ENCODE results near the gene PKP4. TPM values are rescaled to one million over a fixed set of nuclear protein-coding genes. Genes with fewer than 3 reads are reported as not detected.

Gene PKP4
- total and polyA plus RNA-seq, 7 donors, result 6.8 to 23.8 (median 18.0) TPM

DNA sequence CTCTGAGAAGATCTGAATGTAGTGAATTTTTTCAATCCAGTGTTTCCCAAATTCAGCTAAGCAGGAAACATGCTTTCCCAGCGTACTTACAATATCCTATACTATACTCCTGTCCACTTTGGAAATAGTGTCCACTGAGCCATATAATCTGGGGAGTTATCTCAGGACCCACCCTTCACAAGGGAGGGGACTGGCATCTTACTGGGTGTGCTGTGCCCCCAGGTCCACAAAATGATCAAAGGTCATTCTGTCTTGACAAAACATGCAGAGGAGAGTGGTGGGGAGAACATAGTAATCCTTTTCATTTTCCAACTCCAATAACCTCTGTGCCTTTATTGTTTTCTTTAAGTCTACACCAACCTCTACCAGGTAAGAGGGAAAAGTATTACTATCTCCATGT, 258.6 kb downstream of the PKP4 start:
- Histone ChIP-seq H3K27ac (peak overlapping the region; percentile 36), H3K27me3 (ENCODE audit: insufficient read depth in 3 of 3, low read length in 2 of 3) (no peaks in the 10 kb centered on the region), H3K9me3 (no peaks in the 10 kb centered on the region), H3K36me3 (ENCODE audit: insufficient read depth in 1 of 2, low read depth in 1 of 2) (no peaks in the 10 kb centered on the region), H3K4me1 (no peaks in the 10 kb centered on the region), H3K4me3 (no peak overlapping the region)
- ATAC-seq, result no peak
- intact Hi-C loops (cut with DNase I), result no loop called here
- TF ChIP-seq CTCF (IDR thresholded peaks at IDR 0.05), result no peak
- WGBS, 3 donors, result 90 to 97% (median 92%) methylated on average over 1 of the region's 1 CpG
- DNase-seq, result no peak

DNA sequence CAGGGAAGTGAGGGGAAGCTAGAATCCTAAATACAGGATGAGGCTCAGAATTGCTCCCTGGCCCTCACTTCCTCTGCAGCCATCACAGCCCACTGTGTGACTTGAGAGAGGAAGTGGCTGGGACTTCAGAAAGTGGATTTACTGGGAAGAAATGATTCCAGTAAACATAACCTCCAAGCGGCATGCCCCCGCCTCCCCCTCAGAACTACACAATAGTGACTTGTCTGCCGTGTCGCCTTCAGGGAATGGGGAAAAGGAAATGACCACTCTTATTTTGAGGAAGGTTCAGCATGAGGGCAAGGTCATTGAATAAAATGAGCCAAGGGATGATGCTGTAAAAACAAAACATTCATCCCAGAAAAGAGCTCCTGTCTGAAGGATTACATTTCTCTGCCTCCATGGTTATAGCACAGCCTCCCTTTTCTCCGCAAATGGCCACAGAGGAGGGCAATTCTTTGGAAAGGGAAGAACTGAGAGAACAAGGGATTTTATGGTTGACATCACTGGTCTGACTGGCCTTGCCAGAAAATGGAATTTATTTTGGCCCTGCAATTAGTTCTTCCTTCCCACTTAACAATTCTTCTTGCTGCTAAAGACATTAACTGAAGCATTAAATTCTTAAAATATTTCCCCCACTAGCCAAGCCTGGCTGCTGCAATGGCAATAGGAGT, 259.5 kb downstream of the PKP4 start:
- TF ChIP-seq CTCF (IDR thresholded peaks at IDR 0.05), result no peak
- H3K9me3 ChIP-seq, result no peaks in the 10 kb centered on the region
- peak overlapping the region; percentile 69 for H3K27ac ChIP-seq
- no peak overlapping the region for H3K4me3 ChIP-seq
- ATAC-seq, result peak; percentile 28 to 66 (median 58)
- intact Hi-C loops (cut with DNase I), result no loop called here
- no peaks in the 10 kb centered on the region for H3K27me3 ChIP-seq (ENCODE audit: insufficient read depth in 3 of 3, low read length in 2 of 3)
- 22 to 41% (median 41%) methylated on average over 5 of the region's 5 CpGs for WGBS, 3 donors
- H3K36me3 ChIP-seq (ENCODE audit: insufficient read depth in 1 of 2, low read depth in 1 of 2), result no peaks in the 10 kb centered on the region
- no peak for DNase-seq
- no peaks in the 10 kb centered on the region for H3K4me1 ChIP-seq

DNA sequence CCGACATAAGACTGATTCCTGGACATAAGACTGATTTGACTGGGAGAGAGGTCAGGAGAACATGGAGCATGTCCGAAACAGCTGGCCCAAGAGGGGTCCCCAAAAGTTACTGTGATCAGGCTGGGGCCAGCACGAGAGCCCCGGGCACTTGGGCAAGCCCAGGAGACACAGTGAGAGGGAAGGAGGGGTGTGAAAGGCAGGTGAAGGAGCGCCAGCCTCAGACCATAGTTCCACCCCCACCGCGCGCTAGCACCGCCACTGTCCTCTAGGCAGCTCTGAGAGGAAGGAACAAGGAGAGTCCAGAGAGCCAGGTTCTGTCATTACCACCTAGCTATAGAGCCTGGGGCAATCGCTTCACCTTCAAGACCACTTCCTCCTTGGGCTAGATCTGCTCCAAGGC, 260.2 kb downstream of the PKP4 start:
- ATAC-seq (no peak), DNase-seq (no peak)
- peak overlapping the region; percentile 69 for H3K27ac ChIP-seq
- TF ChIP-seq CTCF (IDR thresholded peaks at IDR 0.05), result no peak
- no peaks in the 10 kb centered on the region for H3K9me3 ChIP-seq
- H3K27me3 ChIP-seq (ENCODE audit: insufficient read depth in 3 of 3, low read length in 2 of 3), result no peaks in the 10 kb centered on the region
- intact Hi-C loops (cut with DNase I), result no loop called here
- no peaks in the 10 kb centered on the region for H3K4me1 ChIP-seq
- WGBS, 3 donors, result 63 to 67% (median 64%) methylated on average over 10 of the region's 10 CpGs
- H3K36me3 ChIP-seq (ENCODE audit: insufficient read depth in 1 of 2, low read depth in 1 of 2), result no peaks in the 10 kb centered on the region
- no peak overlapping the region for H3K4me3 ChIP-seq

DNA sequence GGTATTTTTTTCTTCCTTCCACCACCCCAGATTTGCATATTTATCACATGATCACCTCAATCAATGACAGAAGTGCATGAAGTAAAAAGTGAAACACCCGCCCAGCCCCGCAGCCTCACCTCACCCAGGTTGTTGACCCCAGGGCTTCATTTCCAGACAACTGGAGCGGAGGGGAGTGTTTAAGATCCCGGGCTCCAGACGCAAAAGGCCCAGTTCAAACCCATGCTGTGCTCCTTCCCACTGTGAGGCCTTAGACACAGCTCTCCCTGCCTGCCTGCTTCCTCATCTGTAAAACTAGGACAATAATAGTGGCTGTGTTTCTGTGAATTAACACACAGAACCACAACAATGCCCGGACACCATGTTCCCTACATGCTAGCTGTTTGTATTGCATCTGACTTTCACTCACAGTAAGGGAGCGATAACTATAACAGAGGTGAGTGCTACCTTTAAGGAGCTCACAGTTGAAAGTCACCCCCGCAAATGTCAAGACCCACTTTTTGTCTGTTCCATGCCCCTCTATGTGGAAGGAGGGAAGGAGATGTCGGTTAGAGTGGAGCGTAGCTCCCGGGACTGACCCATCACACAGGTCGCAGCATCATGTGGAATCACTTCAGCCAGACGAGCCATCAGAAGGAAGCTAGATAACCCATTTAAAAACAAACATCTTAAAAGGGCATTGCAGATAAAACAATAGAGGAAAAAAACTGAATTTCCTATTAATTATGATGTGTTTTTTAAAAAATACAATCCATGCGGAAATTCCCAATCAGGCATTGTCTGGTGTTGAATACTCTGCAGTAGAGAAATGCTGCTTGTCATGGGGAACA, 260.8 kb downstream of the PKP4 start:
- intact Hi-C loops (cut with DNase I), result no loop called here
- H3K9me3 ChIP-seq, result no peaks in the 10 kb centered on the region
- ATAC-seq, result no peak
- no peak for DNase-seq
- WGBS, 3 donors, result 81 to 90% (median 85%) methylated on average over 14 of the region's 14 CpGs
- H3K4me1 ChIP-seq, result no peaks in the 10 kb centered on the region
- H3K27ac ChIP-seq, result peak overlapping the region; percentile 69
- no peaks in the 10 kb centered on the region for H3K27me3 ChIP-seq (ENCODE audit: insufficient read depth in 3 of 3, low read length in 2 of 3)
- H3K36me3 ChIP-seq (ENCODE audit: insufficient read depth in 1 of 2, low read depth in 1 of 2), result no peaks in the 10 kb centered on the region
- no peak for TF ChIP-seq CTCF (IDR thresholded peaks at IDR 0.05)
- H3K4me3 ChIP-seq, result no peak overlapping the region
